Natural killer cell (primary cell): ENCODE data around the gene FNBP1L. TPM values are rescaled to one million over a fixed set of nuclear protein-coding genes. Genes with fewer than 3 reads are reported as not detected.

Experiments used
- ATAC-seq, 3 donors: fragments of 150-1000 bp in 2 of 3; fragments of 200-7000 bp in 1 of 3; cut with Tn5 transposase; 1 replicate in 1 of 3; 2 replicates in 2 of 3; pipeline ENCODE4 v1.10.0; 2021; ENCODE audit warnings: mild to moderate bottlenecking in 2 of 3, moderate library complexity in 2 of 3
- DNase-seq, 2 donors: peaks; one replicate each; pipeline versions ENCODE4 v3.0.0 to v3.0.0-alpha.2; 2013 to 2021; ENCODE audit warnings: mixed read lengths in 1 of 2
- H3K27ac ChIP-seq: one replicate; pipeline ENCODE4 v1.5.1; 2013; ENCODE audit warnings: mild to moderate bottlenecking, low read length
- H3K27me3 ChIP-seq: one replicate; pipeline ENCODE4 v1.6.1; 2013; ENCODE audit warnings: low read length; ENCODE audit not compliant: control insufficient read depth, insufficient read depth
- H3K36me3 ChIP-seq: one replicate; pipeline ENCODE4 v1.6.1; 2013; ENCODE audit warnings: low read length; ENCODE audit not compliant: control insufficient read depth, insufficient read depth
- H3K4me1 ChIP-seq: one replicate; pipeline ENCODE4 v1.6.1; 2013; ENCODE audit warnings: low read length; ENCODE audit not compliant: control insufficient read depth, insufficient read depth
- H3K4me3 ChIP-seq: one replicate; pipeline ENCODE4 v1.5.1; 2013; ENCODE audit warnings: low read length
- H3K9me3 ChIP-seq: one replicate; pipeline ENCODE4 v1.6.1; 2013; ENCODE audit warnings: low read length; ENCODE audit not compliant: control insufficient read depth, insufficient read depth
- H3K27ac Mint-ChIP-seq, 2 donors: one replicate each; pipeline ENCODE4 v1.8.0; 2022; ENCODE audit warnings: mild to moderate bottlenecking in 2 of 2, mixed read lengths in 2 of 2, moderate library complexity in 1 of 2
- H3K27me3 Mint-ChIP-seq, 2 donors: one replicate each; pipeline ENCODE4 v1.8.0; 2022; ENCODE audit warnings: low read depth in 2 of 2, mixed read lengths in 2 of 2
- H3K36me3 Mint-ChIP-seq: one replicate; pipeline ENCODE4 v1.8.0; 2022; ENCODE audit warnings: mixed read lengths
- H3K4me1 Mint-ChIP-seq, 2 donors: one replicate each; pipeline ENCODE4 v1.8.0; 2022; ENCODE audit warnings: mixed read lengths in 2 of 2
- H3K4me3 Mint-ChIP-seq: one replicate; pipeline ENCODE4 v1.8.0; 2022; ENCODE audit warnings: mild to moderate bottlenecking, moderate library complexity, mixed read lengths
- H3K9me3 Mint-ChIP-seq, 2 donors: one replicate each; pipeline ENCODE4 v1.8.0; 2022; ENCODE audit warnings: mixed read lengths in 2 of 2
- CTCF ChIP-seq: fragments of 200-600 bp; IDR thresholded peaks from one replicate; pipeline ENCODE4 v1.8.0; 2022; ENCODE audit warnings: antibody characterized with exemption
- WGBS: methylation state at CpG from one replicate; pipeline ENCODE4 v1.1.7; 2013; ENCODE audit warnings: missing lambda C conversion rate; ENCODE audit not compliant: insufficient coverage; 5-methylcytosine and 5-hydroxymethylcytosine counted together
- intact Hi-C: fragments of 100-400 bp; cut with micrococcal nuclease; formaldehyde crosslinking; loops from one replicate; pipeline ENCODE4 v1.14.2; 2022
- total RNA-seq, 4 donors: library from RNA; stranded (reverse); fragments of 120-200 nt in 1 of 4; gene quantifications; one replicate each; pipeline versions ENCODE4 v1.2.3 to v1.2.4, GENCODE V29; 2013 to 2022

Gene FNBP1L
- total RNA-seq, 3 donors from 2014 or later (not counting 1 experiment from before 2014, with no cell fraction given), result 0.33 to 6.7 (median 0.84) TPM

- no peak for ATAC-seq
- Histone ChIP-seq H3K9me3 (no peaks in the 10 kb centered on the region), H3K4me3 (no peak overlapping the region), H3K4me1 (no peaks in the 10 kb centered on the region), H3K36me3 (no peaks in the 10 kb centered on the region), H3K27ac (no peak overlapping the region), H3K27me3 (no peaks in the 10 kb centered on the region)
- intact Hi-C loops, result no loop called here
- WGBS, result 98% methylated on average over 5 of the region's 5 CpGs
- no peak for DNase-seq
- Mint-ChIP-seq H3K27ac (no peak overlapping the region), H3K27me3 (no peaks in the 10 kb centered on the region), H3K9me3 (no peaks in the 10 kb centered on the region), H3K4me1 (no peaks in the 10 kb centered on the region), H3K36me3 (no peaks in the 10 kb centered on the region), H3K4me3 (no peak overlapping the region)
- TF ChIP-seq CTCF, result no peak
Measured at GRCh38 chr1:93579891-93580290, 132.0 kb downstream of the FNBP1L start.

GRCh38 chr1:93581917-93582850, 134.3 kb downstream of the FNBP1L start:
- H3K9me3 ChIP-seq, result no peaks in the 10 kb centered on the region
- H3K4me1 ChIP-seq, result no peaks in the 10 kb centered on the region
- no peak for TF ChIP-seq CTCF
- no peak overlapping the region for H3K4me3 ChIP-seq
- H3K9me3 Mint-ChIP-seq, result no peaks in the 10 kb centered on the region
- no peaks in the 10 kb centered on the region for H3K36me3 ChIP-seq
- H3K4me3 Mint-ChIP-seq, result no peak overlapping the region
- DNase-seq, result no peak
- H3K4me1 Mint-ChIP-seq, result no peaks in the 10 kb centered on the region
- ATAC-seq, result no peak
- WGBS, result 95% methylated on average over 21 of the region's 23 CpGs
- H3K27ac Mint-ChIP-seq, result no peak overlapping the region
- no peak overlapping the region for H3K27ac ChIP-seq
- no peaks in the 10 kb centered on the region for H3K36me3 Mint-ChIP-seq
- no peaks in the 10 kb centered on the region for H3K27me3 ChIP-seq
- no peaks in the 10 kb centered on the region for H3K27me3 Mint-ChIP-seq
- intact Hi-C loops, result no loop called here

- H3K36me3 Mint-ChIP-seq, result no peaks in the 10 kb centered on the region
- Histone ChIP-seq H3K27me3 (no peaks in the 10 kb centered on the region), H3K36me3 (no peaks in the 10 kb centered on the region), H3K27ac (no peak overlapping the region), H3K4me1 (no peaks in the 10 kb centered on the region), H3K9me3 (no peaks in the 10 kb centered on the region), H3K4me3 (no peak overlapping the region)
- no peak overlapping the region for H3K4me3 Mint-ChIP-seq
- no peak overlapping the region for H3K27ac Mint-ChIP-seq
- no peak for DNase-seq
- peaks cover 0 to 12% of the 10 kb centered on the region in 2 donors for H3K4me1 Mint-ChIP-seq
- intact Hi-C loops, result no loop called here
- no peaks in the 10 kb centered on the region for H3K27me3 Mint-ChIP-seq
- WGBS, result 81% methylated on average over 8 of the region's 9 CpGs
- no peaks in the 10 kb centered on the region for H3K9me3 Mint-ChIP-seq
- no peak for TF ChIP-seq CTCF
- no peak for ATAC-seq
Measured at GRCh38 chr1:93584261-93585003, 136.5 kb downstream of the FNBP1L start.
